GM12878 (cell line): ENCODE measurements around the gene CNOT2. TPM values are rescaled to one million over a fixed set of nuclear protein-coding genes. Genes with fewer than 3 reads are reported as not detected.

Source experiments
- ATAC-seq: fragments of 200-7000 bp; cut with Tn5 transposase; 3 replicates; pipeline ENCODE4 v1.9.1; 2020; ENCODE audit warnings: mild to moderate bottlenecking, moderate library complexity
- BruUV-seq: library from RNA; stranded (reverse); fragments of 400-500 nt; replicated peaks from 2 replicates; lab custom pipeline; 2021; lab: Mats Ljungman, UMichigan
- CTCF ChIA-PET: fragments of 300-600 bp; sonication (Branson Sonifier 250); formaldehyde crosslinking; extraction: SDS; loops from one replicate; lab custom pipeline; 2021; ENCODE audit warnings: inconsistent platforms; lab: Yijun Ruan, JAX
- POLR2A ChIA-PET: fragments of 350-600 bp; formaldehyde crosslinking; extraction: SDS; loops from one replicate; lab custom pipeline; 2021; ENCODE audit warnings: inconsistent platforms; lab: Charles Lee
- RAD21 ChIA-PET: fragments of 300-600 bp; sonication (Branson Sonifier 250); formaldehyde crosslinking; loops from one replicate; lab custom pipeline; 2023; ENCODE audit warnings: antibody characterized with exemption; ENCODE audit not compliant: unreplicated experiment; lab: Charles Lee
- SMC1A ChIA-PET: fragments of 300-600 bp; sonication (Branson Sonifier 250); formaldehyde crosslinking; loops from one replicate; lab custom pipeline; 2023; ENCODE audit not compliant: unreplicated experiment, uncharacterized antibody; lab: Charles Lee
- DNase-seq: peaks from one replicate; pipeline ENCODE4 v3.0.0-alpha.2; 2011; ENCODE audit warnings: low read depth, low spot score
- FAIRE-seq: peaks from 3 replicates; lab custom pipeline; 2011; peaks lifted over from hg19 to GRCh38; lab: Jason Lieb, UNC
- H2AFZ ChIP-seq: 2 replicates; pipeline ENCODE4 v1.6.0; 2011; ENCODE audit warnings: low read depth, low read length, control low read depth; ENCODE audit not compliant: control insufficient read depth
- H3K27ac ChIP-seq: 2 replicates; pipeline ENCODE4 v1.5.1; 2011; ENCODE audit warnings: control low read depth; ENCODE audit not compliant: control insufficient read depth, insufficient read depth
- H3K27me3 ChIP-seq, 2 experiments: replicated peaks in 1 of 2; 2 replicates each; pipeline versions ENCODE4 v1.6.0 to v1.6.1; 2011; ENCODE audit warnings: low read length in 1 of 2; ENCODE audit not compliant: control insufficient read depth in 2 of 2, insufficient read depth in 2 of 2
- H3K36me3 ChIP-seq, 2 experiments: 2 replicates each; pipeline ENCODE4 v1.5.1; 2011; ENCODE audit warnings: low read length in 1 of 2; ENCODE audit not compliant: control insufficient read depth in 2 of 2, insufficient read depth in 2 of 2
- H3K4me1 ChIP-seq: 2 replicates; pipeline ENCODE4 v1.6.1; 2011; ENCODE audit warnings: mild to moderate bottlenecking, low read length, moderate library complexity, mixed read lengths; ENCODE audit not compliant: control insufficient read depth, insufficient read depth
- H3K4me2 ChIP-seq: 2 replicates; pipeline ENCODE4 v1.6.0; 2011; ENCODE audit warnings: control low read depth; ENCODE audit not compliant: control insufficient read depth, insufficient read depth
- H3K4me3 ChIP-seq: fragments of 200-600 bp; sonication (generic); 2 replicates; pipeline ENCODE4 v1.5.1; 2016
- H3K79me2 ChIP-seq: 2 replicates; pipeline ENCODE4 v1.6.0; 2011; ENCODE audit warnings: low read length; ENCODE audit not compliant: control insufficient read depth, insufficient read depth
- H3K9ac ChIP-seq: 2 replicates; pipeline ENCODE4 v1.8.0; 2011; ENCODE audit warnings: low read length, control low read depth, mixed read lengths; ENCODE audit not compliant: control insufficient read depth, insufficient read depth
- H3K9me3 ChIP-seq: replicated peaks from 3 replicates; pipeline ENCODE4 v1.5.1; 2011; ENCODE audit warnings: mild to moderate bottlenecking, low read length; ENCODE audit not compliant: control insufficient read depth, insufficient read depth
- H4K20me1 ChIP-seq: 2 replicates; pipeline ENCODE4 v1.6.0; 2011; ENCODE audit not compliant: control insufficient read depth, insufficient read depth
- CBFB ChIP-seq: IDR thresholded peaks from 2 replicates; pipeline ENCODE4 v1.6.1; 2016; ENCODE audit warnings: antibody characterized with exemption, low read depth
- EGR1 ChIP-seq, 2 experiments: IDR thresholded peaks; 1 replicate in 1 of 2; 2 replicates in 1 of 2; pipeline ENCODE4 v1.6.1; 2011 to 2012; ENCODE audit warnings: low read depth in 2 of 2, low read length in 2 of 2, borderline replicate concordance in 1 of 2, mild to moderate bottlenecking in 1 of 2, moderate library complexity in 1 of 2
- FOXM1 ChIP-seq: IDR thresholded peaks from 2 replicates; pipeline ENCODE4 v1.6.1; 2012; ENCODE audit warnings: low read depth, mild to moderate bottlenecking, inconsistent platforms, low read length, moderate library complexity
- IRF4 ChIP-seq: IDR thresholded peaks from 2 replicates; pipeline ENCODE4 v1.6.1; 2011; ENCODE audit warnings: low read depth, low read length
- JUNB ChIP-seq: IDR thresholded peaks from 2 replicates; pipeline ENCODE4 v1.6.1; 2016; ENCODE audit warnings: antibody characterized with exemption, mild to moderate bottlenecking
- RBBP5 ChIP-seq: fragments of 200-600 bp; sonication (generic); conservative IDR thresholded peaks from 2 replicates; pipeline ENCODE4 v1.6.1; 2016
- SIN3A ChIP-seq: IDR thresholded peaks from 2 replicates; pipeline ENCODE4 v1.6.1; 2012; ENCODE audit warnings: low read depth, low read length, improper control_type of control experiment
- ZNF622 ChIP-seq: fragments of 450-650 bp; IDR thresholded peaks from 2 replicates; pipeline ENCODE4 v1.6.1; 2017; ENCODE audit warnings: mild to moderate bottlenecking, inconsistent platforms
- WGBS: methylation state at CpG from one replicate; pipeline ENCODE4 v1.1.6; 2016; ENCODE audit warnings: low lambda C conversion rate; ENCODE audit not compliant: insufficient replicate concordance, insufficient coverage; ENCODE audit errors: missing lambda C conversion rate; 5-methylcytosine and 5-hydroxymethylcytosine counted together
- in situ Hi-C: fragments of 300-500 bp; cut with MboI; formaldehyde crosslinking; loops from 9 replicates; pipeline ENCODE4 v1.14.3; 2018; ENCODE audit warnings: mixed read lengths
- intact Hi-C: fragments of 100-400 bp; cut with micrococcal nuclease; formaldehyde crosslinking; loops from one replicate; pipeline ENCODE4 v1.14.2; 2022; ENCODE audit not compliant: unreplicated experiment
- polyA plus RNA-seq, 11 experiments: library from polyadenylated mRNA; depleted of rRNA in 4 of 11; unstranded in 6 of 11; stranded (reverse) in 5 of 11; fragments of >200 nt; fragmentation: Nextera tagmentation in 4 of 11; fragmentation: Illumina TruSeq in 1 of 11; extraction: Ambion mirVana in 4 of 11; extraction: Trizol in 1 of 11; gene quantifications; 1 replicate in 1 of 11; 2 replicates in 10 of 11; pipeline versions ENCODE4 v1.2.1 to v1.2.3, GENCODE V29; 2011 to 2016; ENCODE audit warnings: inconsistent platforms in 2 of 11, missing spikeins in 2 of 11, low read depth in 1 of 11
- total RNA-seq, 4 experiments: library from RNA; depleted of rRNA in 3 of 4; stranded (reverse); fragments of >200 nt in 3 of 4; fragmentation: Illumina TruSeq in 1 of 4; extraction: Trizol in 1 of 4; gene quantifications; 2 replicates each; pipeline versions ENCODE4 v1.2.1 to v1.2.3, GENCODE V29; 2013 to 2021
- TF ChIP-seq, protein P1 (sequence below): IDR thresholded peaks from 2 replicates; pipeline ENCODE4 v1.6.1; 2012; ENCODE audit warnings: improper control_type of control experiment, low read depth, low read length; ENCODE audit not compliant: insufficient replicate concordance

Gene CNOT2
- total and polyA plus RNA-seq, 10 of the 15 experiments (the other 5 are each of a cell fraction or from before 2014, with no cell fraction given), result 37.9 to 127 (median 82.4) TPM

DNA sequence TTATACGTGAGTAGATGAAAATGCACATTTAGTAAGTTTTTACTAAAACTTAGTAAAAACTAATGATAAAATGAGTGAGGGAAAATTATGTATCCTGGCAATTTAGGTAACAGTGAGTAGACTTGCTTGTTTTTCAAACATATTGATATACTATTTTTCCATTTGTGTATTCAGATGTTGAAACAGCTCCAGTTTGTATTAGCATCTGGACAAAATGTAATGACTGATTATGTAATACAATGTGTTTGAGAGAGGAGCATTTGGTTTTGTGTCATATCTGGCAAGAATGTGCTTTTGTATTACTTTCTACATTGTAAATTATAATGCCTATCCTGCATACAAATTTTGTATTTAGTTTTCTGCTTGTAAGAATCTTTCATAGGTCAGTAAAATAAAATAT lies 5.6 kb downstream of the CNOT2 start (continued):
- TF ChIP-seq, protein P1, sequence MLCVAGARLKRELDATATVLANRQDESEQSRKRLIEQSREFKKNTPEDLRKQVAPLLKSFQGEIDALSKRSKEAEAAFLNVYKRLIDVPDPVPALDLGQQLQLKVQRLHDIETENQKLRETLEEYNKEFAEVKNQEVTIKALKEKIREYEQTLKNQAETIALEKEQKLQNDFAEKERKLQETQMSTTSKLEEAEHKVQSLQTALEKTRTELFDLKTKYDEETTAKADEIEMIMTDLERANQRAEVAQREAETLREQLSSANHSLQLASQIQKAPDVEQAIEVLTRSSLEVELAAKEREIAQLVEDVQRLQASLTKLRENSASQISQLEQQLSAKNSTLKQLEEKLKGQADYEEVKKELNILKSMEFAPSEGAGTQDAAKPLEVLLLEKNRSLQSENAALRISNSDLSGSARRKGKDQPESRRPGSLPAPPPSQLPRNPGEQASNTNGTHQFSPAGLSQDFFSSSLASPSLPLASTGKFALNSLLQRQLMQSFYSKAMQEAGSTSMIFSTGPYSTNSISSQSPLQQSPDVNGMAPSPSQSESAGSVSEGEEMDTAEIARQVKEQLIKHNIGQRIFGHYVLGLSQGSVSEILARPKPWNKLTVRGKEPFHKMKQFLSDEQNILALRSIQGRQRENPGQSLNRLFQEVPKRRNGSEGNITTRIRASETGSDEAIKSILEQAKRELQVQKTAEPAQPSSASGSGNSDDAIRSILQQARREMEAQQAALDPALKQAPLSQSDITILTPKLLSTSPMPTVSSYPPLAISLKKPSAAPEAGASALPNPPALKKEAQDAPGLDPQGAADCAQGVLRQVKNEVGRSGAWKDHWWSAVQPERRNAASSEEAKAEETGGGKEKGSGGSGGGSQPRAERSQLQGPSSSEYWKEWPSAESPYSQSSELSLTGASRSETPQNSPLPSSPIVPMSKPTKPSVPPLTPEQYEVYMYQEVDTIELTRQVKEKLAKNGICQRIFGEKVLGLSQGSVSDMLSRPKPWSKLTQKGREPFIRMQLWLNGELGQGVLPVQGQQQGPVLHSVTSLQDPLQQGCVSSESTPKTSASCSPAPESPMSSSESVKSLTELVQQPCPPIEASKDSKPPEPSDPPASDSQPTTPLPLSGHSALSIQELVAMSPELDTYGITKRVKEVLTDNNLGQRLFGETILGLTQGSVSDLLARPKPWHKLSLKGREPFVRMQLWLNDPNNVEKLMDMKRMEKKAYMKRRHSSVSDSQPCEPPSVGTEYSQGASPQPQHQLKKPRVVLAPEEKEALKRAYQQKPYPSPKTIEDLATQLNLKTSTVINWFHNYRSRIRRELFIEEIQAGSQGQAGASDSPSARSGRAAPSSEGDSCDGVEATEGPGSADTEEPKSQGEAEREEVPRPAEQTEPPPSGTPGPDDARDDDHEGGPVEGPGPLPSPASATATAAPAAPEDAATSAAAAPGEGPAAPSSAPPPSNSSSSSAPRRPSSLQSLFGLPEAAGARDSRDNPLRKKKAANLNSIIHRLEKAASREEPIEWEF, result no peak
- no peak for TF ChIP-seq IRF4
- TF ChIP-seq, all 136 proteins: peak for 0

DNA sequence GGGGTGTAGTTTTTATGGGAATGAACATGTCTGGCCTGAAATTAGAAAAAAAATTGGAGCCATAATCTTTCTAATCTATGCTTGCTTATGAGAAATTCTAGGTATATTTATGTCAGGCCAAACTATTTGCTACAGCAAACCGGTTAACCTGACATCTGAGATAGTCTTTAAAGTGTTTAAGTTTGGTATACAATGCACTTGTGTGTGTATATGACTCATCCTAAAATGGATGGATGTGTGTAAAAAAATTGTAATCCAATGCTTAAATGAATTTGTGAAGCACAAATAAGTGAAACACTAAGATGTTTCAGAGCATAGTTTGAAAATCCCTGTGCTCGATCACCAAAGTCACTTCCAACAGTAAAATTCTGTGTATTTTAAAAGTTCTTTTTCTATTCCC lies 6.7 kb downstream of the CNOT2 start:
- 71% methylated on average over 2 of the region's 2 CpGs for WGBS
- no peaks in the 10 kb centered on the region; a peak in 1 of 4 replicates for H3K36me3 ChIP-seq
- no peak overlapping the region for H3K27ac ChIP-seq
- DNase-seq (no peak), ATAC-seq (no peak), FAIRE-seq (no peak)
- ChIA-PET POLR2A (no interaction called here), SMC1A (no interaction called here), RAD21 (no interaction called here), CTCF (no interaction called here)
- H3K4me2 ChIP-seq, result no peak overlapping the region
- H2AFZ ChIP-seq, result no peak overlapping the region
- H3K27me3 ChIP-seq, result no peaks in the 10 kb centered on the region
- no peaks in the 10 kb centered on the region for H3K9me3 ChIP-seq
- in situ Hi-C loops (loop anchor here (10.0 kb wide), 1 partner anchor 505 kb away; no protein-coding TSS in a partner anchor), intact Hi-C loops (loop anchor here (10.0 kb wide), 1 partner anchor 505 kb away; no protein-coding TSS in a partner anchor)
- no peaks in the 10 kb centered on the region for H3K4me1 ChIP-seq
- peaks cover 94% of the 10 kb centered on the region for H3K79me2 ChIP-seq
- H3K9ac ChIP-seq, result no peak overlapping the region
- H3K4me3 ChIP-seq, result no peak overlapping the region
- H4K20me1 ChIP-seq, result no peaks in the 10 kb centered on the region
- BruUV-seq, result no TSS peak
- TF ChIP-seq SIN3A, result no peak
- no peak for TF ChIP-seq RBBP5
- no peak for TF ChIP-seq CBFB
- TF ChIP-seq JUNB, result no peak
- TF ChIP-seq, protein P1, result no peak
- no peak for TF ChIP-seq EGR1 (IDR thresholded peaks at IDR 0.05; ENCODE audit: borderline replicate concordance in 1 of 2, low read depth in 2 of 2, low read length in 2 of 2)
- no peak for TF ChIP-seq FOXM1
- TF ChIP-seq ZNF622, result no peak
